ENCODE data around the gene COL4A2. TPM values are rescaled to one million over a fixed set of nuclear protein-coding genes. Genes with fewer than 3 reads are reported as not detected.
"Not testable (repeated sequence)": the region's sequence is repeated elsewhere in the genome, so short reads cannot be mapped to it uniquely, and the experiment has no call there.

The COL4A2 gene
- polyA plus RNA-seq, 3 donors: 93.5 to 632 (median 260) TPM

DNA sequence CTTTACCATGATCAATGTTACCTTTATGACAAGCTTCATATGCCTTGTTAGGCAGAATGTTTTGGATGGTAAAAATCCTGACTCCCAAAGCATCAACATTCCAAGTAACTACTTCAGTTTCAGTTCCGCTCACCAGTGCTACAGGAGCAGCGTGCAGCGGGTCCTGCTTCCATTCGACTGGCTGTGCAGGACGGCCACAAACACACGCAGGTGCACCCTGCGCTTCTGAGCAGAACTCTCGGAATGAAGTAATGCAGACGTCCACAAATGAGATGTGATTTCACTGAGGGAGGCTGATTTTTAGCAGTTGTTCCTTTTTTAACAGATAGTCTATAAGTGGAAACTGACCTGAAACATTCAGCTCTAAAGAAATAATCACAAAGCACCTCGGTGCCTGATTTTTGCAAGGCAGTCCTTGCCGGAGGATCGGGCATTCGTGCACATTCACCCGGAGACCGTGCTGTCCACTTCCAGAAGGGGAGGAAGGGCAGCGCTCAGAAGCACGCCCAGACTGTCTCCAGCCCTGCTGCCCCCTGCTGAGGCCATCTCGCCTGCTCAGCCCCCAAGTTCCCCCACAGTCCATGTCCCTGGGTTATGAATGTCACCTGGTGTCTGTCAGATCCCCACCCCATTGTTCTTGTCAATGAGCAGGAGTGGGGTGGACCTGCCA, 168.6 kb downstream of the COL4A2 start:
- 88 to 93% (median 88%) methylated on average over 18 of the region's 18 CpGs for WGBS, 3 donors
- no peak overlapping the region for H3K27ac ChIP-seq (ENCODE audit: low read depth, low read length)

DNA sequence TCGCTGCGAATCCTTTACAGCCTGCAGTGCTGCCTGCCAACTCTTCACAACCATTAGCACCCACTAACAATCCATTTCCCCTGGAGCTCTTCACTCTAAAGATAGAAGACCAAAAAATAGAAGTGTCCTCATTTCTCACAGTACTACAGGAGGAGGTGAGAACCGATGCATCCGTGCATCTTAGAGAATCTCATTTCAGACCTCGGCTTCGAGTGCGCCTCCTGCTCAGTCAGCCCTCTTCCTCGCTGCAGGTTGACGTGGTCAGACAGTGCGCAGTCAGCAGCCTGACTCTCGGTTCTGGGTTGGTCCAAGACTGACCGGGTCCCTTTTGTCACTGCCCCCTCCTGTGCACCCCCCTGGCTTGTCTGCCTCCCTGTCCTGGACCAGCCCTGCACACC, 169.1 kb downstream of the COL4A2 start:
- 88 to 96% (median 92%) methylated on average over 12 of the region's 12 CpGs for WGBS, 3 donors
- H3K27ac ChIP-seq (ENCODE audit: low read depth, low read length): no peak overlapping the region

GRCh38 chr13:110477706-110478245, 170.7 kb downstream of the COL4A2 start:
- H3K27ac ChIP-seq (ENCODE audit: low read depth, low read length): no peak overlapping the region
- WGBS, 3 donors: 69 to 73% (median 71%) methylated on average over 4 of the region's 4 CpGs

DNA sequence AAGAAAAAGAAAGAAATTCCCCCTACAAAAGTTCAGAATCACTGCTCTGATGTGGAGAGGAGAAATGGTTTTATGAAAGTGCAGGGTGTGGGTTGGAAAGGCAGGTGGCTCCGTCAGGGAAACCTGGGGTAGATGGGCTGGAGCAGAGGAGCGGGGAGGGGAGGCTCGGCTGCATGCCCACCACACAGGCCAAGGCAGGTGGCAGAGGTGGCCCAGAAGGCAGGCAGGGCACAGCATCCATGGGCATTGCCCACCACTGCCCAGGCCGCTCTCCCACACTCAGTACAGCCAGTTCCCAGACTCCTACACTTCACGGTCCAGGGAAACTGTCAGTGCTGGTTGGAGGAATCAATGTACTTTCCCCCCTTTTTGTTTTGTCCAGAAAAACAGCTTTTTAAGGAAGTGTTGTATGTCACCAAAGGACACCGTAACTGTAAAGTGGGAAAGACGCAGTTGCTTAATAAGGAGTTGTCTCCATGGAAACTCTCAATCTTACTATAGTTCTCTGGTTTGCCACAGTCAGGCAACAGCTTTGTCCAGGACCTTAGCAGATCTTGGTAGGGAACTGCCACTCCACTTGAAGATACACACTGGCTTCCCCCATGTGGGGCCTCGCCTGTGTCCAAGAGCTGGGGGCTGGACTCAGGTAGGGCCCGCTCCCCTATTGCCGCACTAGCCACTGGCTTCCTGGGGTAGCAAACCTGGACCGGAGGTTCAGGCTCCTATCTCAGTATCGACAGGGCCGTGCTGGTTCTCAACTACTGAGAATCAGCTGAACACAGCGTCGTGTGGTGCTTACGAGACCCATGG, 171.5 kb downstream of the COL4A2 start:
- WGBS, 3 donors: 86 to 89% (median 88%) methylated on average over 16 of the region's 16 CpGs

DNA sequence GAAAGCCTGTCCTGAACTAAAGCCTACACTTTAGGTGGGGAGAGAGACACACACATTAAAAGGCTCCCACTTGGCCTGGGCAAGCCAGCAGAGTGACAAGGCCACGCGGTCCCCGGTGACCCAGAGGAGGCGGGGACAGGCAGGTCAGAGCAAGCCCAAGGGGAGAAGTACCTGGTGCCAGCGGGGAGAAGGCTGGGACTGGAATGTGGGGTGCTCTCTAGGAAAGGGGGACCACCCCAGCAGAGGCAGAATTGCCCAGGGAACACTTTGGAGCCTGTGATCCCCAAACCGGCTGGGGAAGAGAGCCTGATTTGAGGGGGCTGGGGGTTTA, 172.1 kb downstream of the COL4A2 start:
- no peak overlapping the region for H3K27ac ChIP-seq (ENCODE audit: low read depth, low read length)
- 85 to 89% (median 86%) methylated on average over 6 of the region's 6 CpGs for WGBS, 3 donors

More for the DNA sequence above, 171.5 kb downstream of the COL4A2 start:
- H3K27ac ChIP-seq (ENCODE audit: low read depth, low read length): no peak overlapping the region

DNA sequence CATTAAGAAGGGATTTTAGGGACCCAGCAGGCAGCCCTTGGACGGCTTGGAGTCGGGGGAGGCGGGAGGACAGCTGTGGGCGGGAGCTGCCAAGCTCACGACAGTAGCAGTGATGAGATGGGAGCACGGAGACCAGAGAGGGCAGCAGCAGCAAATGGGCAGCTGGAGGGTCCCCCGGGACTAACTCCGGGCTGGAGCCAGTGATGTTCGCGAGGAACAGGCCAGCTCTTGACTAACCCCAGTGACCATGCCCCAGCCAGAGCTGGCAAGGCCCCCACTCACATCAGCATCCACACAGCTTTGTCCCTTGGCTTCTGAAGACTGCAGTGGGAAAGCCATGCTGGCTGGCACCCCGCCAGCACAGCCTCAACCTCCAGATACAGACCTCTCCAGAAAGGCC, 172.6 kb downstream of the COL4A2 start:
- 68 to 80% (median 74%) methylated on average over 11 of the region's 11 CpGs for WGBS, 3 donors
- no peak overlapping the region for H3K27ac ChIP-seq (ENCODE audit: low read depth, low read length)

- WGBS, 3 donors: 74 to 87% (median 74%) methylated on average over 5 of the region's 5 CpGs
- H3K27ac ChIP-seq (ENCODE audit: low read depth, low read length): no peak overlapping the region
Measured at GRCh38 chr13:110480161-110480560, 173.1 kb downstream of the COL4A2 start.

DNA sequence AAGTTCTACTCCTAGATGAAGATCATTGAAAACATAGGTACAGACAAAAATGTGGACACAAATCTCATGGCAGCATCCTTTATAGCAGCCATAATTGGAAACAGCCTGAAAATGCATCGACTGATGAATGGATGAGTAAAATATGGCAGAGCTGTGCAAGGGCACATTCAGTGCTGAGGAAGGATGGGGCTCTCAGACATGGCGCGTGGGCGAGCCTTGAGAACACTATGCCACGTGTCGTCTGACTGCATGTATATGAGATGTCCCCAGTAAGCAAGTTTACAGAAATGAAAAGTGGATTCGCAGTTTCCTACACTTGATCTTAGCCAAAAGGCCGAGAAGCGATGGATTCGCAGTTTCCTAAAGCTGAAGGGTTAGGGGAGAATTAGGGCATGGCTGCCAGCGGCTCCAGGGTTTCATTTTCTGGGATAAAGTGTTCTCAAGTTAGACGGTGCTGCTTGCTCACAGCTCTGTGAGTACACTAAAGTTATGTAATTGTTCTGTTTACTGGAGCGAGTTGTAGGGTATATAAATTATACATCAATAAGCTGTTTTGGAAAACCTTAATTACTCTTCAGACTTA, 176.4 kb downstream of the COL4A2 start:
- WGBS, 3 donors: 87 to 93% (median 87%) methylated on average over 13 of the region's 13 CpGs
- no peak overlapping the region for H3K27ac ChIP-seq (ENCODE audit: low read depth, low read length)

GRCh38 chr13:110484290-110485048, 177.4 kb downstream of the COL4A2 start:
- no peak overlapping the region for H3K27ac ChIP-seq (ENCODE audit: low read depth, low read length)
- 91 to 92% (median 91%) methylated on average over 18 of the region's 18 CpGs for WGBS, 3 donors

- WGBS, 3 donors: 69 to 82% (median 71%) methylated on average over 9 of the region's 9 CpGs
- H3K27ac ChIP-seq (ENCODE audit: low read depth, low read length): no peak overlapping the region
Measured at GRCh38 chr13:110485604-110486003, 178.5 kb downstream of the COL4A2 start.

DNA sequence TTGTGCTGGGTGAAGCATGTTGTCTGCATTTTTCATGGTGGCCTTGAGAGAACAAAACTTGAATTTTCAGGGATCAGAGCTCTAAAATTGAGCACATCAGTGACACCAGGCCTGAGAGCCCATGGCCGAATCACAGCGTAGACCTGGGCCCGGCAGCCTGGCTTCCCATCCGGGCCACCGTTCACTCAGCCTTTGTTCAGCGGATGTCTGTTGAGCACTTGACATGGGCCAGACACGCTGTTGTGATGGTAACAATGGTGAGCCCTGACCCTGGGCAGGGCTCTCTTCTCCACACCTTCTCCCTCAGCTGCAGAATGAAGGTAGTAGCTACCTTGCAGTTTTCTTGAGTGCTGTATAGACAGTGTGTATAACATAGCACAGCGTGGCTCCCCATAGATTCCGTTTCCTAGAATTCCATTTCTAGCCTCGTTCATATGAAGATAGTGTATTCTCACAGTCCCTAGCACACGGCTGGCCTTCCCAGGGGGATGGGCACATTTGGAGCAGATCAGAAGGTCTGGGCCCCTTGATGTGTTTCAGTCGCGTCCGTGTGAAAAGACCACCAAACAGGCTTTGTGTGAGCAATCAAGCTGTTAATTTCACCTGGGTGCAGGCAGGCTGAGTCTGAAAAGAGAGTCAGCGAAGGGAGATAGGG, 179.1 kb downstream of the COL4A2 start:
- 88 to 91% (median 90%) methylated on average over 15 of the region's 15 CpGs for WGBS, 3 donors
- no peak overlapping the region for H3K27ac ChIP-seq (ENCODE audit: low read depth, low read length)

DNA sequence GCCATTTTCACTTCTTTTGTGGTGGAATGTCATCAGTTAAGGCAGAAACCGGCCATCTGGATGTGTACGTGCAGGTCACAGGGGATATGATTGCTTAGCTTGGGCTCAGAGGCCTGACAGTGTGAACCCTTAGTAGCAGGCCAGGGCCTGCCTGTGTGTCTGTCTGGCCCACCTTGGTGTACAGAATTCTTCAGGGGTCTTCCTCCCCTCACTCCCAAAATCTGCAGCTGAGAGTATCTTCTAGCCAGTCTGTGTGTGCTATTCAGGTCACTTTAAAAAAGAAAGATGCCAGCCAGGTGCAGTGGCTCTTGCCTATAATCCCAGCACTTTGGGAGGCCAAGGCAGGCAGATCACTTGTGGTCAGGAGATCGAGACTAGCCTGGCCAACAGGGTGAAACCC, 179.8 kb downstream of the COL4A2 start:
- 80 to 90% (median 88%) methylated on average over 3 of the region's 3 CpGs for WGBS, 3 donors
- H3K27ac ChIP-seq (ENCODE audit: low read depth, low read length): not testable (repeated sequence)

DNA sequence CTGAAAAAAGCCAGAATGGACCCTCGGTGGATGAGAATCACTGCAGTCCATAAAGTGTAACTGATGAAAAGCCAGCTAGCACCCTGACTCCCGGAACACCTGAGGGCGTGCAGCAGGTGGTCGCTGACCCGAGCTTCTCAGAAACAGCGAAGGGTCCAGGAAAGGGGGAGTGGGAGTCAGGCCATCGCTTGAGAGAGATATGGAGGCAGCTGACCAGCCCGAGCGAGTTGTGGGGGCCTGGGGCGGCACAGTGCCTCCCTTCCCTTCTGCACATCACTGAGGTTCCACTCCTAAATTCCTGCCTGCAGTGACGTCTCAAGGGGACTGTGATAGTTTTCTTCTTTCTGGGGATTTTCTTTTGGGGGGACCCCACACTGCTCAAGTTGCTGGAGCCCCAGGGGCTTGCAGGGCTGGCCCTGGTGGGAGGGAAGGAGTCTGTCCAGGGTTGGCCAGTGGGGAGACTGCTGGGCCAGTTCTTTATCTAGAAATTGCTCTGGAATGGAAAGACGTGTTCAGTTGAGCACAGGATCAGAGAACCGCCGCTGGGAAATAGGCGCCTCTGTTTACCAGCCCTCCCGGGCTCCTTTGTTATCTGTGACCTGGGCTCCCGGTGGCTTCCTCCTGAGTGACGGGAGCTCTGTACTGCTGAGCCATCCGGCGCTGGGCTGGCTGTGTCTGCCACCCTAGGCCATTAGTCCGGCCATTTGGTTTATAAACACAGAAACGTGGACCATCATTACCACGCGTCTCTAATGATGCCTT, 183.1 kb downstream of the COL4A2 start:
- WGBS, 3 donors: 74 to 90% (median 84%) methylated on average over 24 of the region's 24 CpGs
- no peak overlapping the region for H3K27ac ChIP-seq (ENCODE audit: low read depth, low read length)

DNA sequence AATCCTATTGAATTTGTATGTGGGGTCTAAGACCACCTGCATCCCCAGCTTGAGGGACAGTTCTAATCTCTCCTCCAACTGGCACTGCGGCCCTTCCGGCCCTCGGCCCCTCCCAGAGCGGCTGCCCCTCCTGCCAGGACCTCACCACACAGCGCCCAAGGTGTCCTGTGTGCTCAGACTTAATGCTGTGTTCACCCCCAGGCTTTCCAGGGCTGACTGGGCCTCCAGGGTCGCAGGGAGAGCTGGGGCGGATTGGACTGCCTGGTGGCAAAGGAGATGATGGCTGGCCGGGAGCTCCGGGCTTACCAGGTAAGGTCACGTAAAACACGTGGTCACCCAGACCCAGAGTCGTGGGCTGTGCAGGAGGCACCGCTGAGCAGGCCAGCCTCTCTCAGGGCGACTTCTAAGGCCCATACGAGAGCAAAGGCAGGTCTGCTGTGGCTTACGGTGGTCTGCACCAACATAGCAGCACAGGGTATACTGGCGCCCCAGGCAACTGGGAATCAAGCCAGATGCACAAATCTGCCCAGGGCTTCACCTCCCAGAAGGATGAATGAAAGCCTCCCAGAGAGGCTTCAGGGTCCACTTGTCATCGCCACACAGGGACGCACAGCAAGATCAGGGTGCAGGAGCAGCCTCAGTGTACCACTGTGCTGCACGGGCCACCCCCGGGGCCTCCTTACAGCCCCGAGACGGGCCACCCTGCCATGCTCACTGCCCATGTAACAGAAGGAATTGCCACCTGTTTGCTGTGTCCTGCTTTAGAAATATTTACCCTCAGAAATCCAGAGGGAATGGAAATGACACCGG, 185.0 kb downstream of the COL4A2 start:
- no peak overlapping the region for H3K27ac ChIP-seq (ENCODE audit: low read depth, low read length)
- WGBS, 3 donors: 92 to 94% (median 94%) methylated on average over 24 of the region's 24 CpGs

DNA sequence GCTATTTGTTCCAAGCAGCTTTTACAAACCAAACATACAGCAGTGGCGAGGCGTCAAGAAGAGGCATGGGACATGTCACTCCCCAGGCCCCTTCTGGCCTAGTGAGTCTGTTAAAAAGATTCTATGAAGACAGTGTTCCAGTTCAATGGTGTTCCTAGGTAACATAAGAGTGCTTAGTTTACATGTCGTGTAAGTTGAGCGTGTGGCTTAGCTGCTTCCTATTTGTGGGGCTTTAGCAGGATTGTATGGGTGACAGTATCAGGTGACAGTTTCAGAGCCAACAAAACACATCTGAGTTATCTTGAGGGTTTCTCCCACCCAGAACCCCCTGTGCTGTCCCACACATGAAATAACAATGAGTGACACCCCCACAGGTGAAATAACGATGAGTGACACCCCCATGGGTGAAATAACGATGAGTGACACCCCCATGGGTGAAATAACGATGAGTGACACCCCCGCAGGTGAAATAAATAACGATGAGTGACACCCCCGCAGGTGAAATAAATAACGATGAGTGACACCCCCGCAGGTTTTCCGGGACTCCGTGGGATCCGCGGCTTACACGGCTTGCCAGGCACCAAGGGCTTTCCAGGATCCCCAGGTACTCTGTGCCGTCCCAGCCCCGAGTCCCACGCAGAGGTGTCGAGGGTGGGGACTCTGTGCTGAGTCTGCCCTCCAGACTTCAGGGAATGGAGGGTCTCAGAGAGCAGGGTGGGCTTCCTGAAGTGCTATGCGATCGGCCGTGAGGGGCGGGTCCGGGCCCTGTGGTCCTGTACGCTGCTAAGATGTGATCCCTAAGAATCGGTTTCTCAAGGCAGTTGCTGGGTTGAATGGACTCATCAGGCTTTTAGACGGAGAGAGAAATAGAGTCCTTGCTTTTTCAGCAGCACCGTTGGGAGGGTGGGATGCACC, 185.9 kb downstream of the COL4A2 start:
- 93 to 95% (median 94%) methylated on average over 30 of the region's 30 CpGs for WGBS, 3 donors
- no peak overlapping the region for H3K27ac ChIP-seq (ENCODE audit: low read depth, low read length)

- H3K27ac ChIP-seq (ENCODE audit: low read depth, low read length): no peak overlapping the region
- WGBS, 3 donors: 93 to 95% (median 95%) methylated on average over 9 of the region's 9 CpGs
Measured at GRCh38 chr13:110493613-110494012, 186.5 kb downstream of the COL4A2 start.

Measured in adipose tissue (tissue), 3 donors.